GM12865 (cell line): ENCODE measurements around the gene PLCG1.

Experiments
- DNase-seq: peaks from one replicate; pipeline ENCODE4 v3.0.0; 2010; ENCODE audit warnings: low read depth
- H3K4me3 ChIP-seq: 2 replicates; pipeline ENCODE4 v1.5.1; 2011; ENCODE audit warnings: mild to moderate bottlenecking, low read depth, low read length, control low read depth
- TF ChIP-seq, protein P1 (sequence below): IDR thresholded peaks from 2 replicates; pipeline ENCODE4 v1.5.1; 2011; ENCODE audit warnings: low read length, control low read depth, low read depth, inconsistent platforms; ENCODE audit not compliant: insufficient read depth; ENCODE audit errors: missing control alignments

The PLCG1 gene

DNA sequence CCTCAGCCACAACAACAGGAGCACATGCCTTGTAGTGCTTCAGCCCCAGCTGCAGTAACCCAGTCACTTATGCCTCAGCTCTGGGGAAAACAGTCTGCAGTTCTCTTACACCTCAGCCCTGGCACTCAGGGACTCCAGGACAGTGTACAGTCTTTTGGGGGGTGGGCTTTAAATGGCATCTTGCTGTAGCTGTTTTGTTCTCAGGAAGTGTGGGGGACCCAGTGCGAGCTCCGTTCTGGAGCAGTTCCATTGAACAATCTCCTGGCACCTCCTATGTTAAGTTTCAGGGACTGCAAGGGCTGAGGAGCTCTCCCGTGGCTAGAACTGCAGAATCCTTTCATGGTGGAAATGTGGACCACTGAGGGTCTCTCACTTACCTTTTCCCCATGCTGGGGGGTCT lies 55.2 kb downstream of the PLCG1 start:
- H3K4me3 ChIP-seq = no peak overlapping the region
- no peak for DNase-seq
- TF ChIP-seq, protein P1, sequence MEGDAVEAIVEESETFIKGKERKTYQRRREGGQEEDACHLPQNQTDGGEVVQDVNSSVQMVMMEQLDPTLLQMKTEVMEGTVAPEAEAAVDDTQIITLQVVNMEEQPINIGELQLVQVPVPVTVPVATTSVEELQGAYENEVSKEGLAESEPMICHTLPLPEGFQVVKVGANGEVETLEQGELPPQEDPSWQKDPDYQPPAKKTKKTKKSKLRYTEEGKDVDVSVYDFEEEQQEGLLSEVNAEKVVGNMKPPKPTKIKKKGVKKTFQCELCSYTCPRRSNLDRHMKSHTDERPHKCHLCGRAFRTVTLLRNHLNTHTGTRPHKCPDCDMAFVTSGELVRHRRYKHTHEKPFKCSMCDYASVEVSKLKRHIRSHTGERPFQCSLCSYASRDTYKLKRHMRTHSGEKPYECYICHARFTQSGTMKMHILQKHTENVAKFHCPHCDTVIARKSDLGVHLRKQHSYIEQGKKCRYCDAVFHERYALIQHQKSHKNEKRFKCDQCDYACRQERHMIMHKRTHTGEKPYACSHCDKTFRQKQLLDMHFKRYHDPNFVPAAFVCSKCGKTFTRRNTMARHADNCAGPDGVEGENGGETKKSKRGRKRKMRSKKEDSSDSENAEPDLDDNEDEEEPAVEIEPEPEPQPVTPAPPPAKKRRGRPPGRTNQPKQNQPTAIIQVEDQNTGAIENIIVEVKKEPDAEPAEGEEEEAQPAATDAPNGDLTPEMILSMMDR = no peak

GRCh38 chr20:41196653-41197225 lies 59.4 kb downstream of the PLCG1 start:
- DNase-seq = no peak
- TF ChIP-seq, protein P1 = no peak
- no peak overlapping the region for H3K4me3 ChIP-seq

DNA sequence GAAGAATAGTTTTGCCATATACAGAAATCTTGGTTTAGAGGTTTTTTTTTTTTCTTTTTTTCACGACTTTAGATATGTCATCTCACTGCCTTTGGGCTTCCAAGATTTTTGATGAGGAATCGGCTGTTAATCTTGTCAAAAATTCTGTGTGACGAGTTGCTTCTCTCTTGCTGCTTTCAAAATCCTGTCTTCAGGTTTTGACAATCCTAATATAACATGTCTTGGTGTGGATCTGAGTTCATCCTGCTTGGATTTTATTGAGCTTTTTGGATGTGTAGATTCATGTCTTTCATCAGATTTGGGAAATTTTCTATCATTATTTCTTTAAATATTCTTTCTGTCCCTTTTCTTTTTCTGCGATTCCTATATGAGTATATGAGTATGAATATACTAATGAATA lies 61.1 kb downstream of the PLCG1 start:
- no peak overlapping the region for H3K4me3 ChIP-seq
- DNase-seq = no peak
- TF ChIP-seq, protein P1 = no peak

DNA sequence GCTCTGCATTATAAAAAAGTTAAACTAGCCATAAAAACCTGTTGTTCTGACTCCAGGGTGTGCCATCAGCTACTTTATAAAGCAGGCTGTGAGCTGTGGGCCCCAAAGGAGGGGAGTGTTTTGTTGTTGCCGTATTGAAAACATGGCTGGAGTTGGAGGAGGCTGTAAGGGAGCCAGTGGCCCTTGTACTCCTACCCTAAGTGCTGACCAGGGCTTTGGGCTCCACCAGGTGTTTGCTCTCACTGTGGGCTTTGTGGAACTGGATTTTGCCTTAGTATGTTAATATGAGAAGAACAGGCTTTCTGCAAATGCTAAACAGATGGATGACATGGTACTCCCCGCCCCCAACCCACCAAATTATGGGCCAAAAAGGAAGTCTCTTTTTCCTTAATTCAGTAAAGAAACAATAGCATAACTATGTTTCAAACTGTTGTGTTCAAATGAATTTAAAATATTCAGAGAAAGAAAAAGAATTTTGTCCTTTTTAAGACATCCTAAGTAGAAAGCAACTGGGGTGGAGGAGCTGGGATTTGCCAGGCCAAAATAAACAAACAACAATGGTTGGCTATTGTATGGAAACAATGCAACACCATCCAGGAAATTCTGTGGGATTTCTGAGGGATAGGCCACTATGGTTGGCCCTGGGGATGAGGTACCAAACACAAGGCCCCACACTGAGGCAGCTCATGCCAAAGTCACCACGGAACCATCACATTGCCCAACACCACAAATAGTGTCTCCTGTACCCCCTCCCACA lies 63.3 kb downstream of the PLCG1 start:
- H3K4me3 ChIP-seq = no peak overlapping the region
- no peak for DNase-seq
- TF ChIP-seq, protein P1 = no peak

DNA sequence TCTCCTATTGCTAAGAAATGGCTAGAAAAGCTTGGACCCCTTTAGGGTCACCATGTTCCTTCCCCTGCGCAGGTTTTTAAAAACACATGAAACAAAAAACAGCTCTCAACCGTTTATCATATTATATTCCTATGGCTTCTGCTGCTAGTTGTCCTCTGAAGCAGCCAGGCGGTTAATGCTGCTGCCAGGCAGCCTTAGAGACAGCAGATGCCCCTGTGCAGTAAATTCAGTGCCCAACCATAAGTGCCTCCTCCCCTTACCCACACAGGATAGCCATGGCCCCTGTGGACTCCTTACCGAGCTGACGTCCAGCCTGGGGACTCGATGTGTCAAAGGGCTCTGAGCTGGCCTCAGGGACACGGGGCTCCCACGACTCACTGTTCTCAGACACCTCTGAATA lies 64.4 kb downstream of the PLCG1 start:
- no peak for DNase-seq
- H3K4me3 ChIP-seq = no peak overlapping the region
- TF ChIP-seq, protein P1 = no peak

GRCh38 chr20:41202426-41202825 lies 65.1 kb downstream of the PLCG1 start:
- DNase-seq = no peak
- TF ChIP-seq, protein P1 = no peak
- no peak overlapping the region for H3K4me3 ChIP-seq
